Measurements from ENCODE around the gene DCST1. TPM values are rescaled to one million over a fixed set of nuclear protein-coding genes. Genes with fewer than 3 reads are reported as not detected.

The DCST1 gene
- total RNA-seq, 2 donors from 2014 or later = not detected

DNA sequence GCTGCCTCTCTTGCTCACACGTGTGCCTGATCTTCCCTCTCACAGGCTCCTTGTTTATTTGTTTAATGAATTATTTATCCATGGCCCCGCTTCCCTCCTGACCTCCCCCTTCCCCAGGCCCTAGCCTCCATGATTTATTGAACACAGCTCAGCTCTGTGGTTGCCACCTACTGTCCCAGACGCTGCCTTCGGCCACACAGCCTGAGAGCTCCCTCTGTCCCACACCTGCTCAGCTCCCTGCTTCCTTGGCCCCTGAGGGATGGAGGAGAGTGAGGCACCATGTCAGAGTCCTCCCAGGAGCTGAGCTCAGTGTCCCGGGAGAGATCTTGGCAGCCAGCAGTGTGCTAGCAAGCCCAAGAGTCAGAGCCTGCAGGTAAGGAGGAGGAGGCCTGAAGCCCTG, 41.9 kb downstream of the DCST1 start:
- Histone ChIP-seq H3K27ac (no peak overlapping the region), H3K9me3 (no peaks in the 10 kb centered on the region), H3K27me3 (peaks cover 0 to 13% of the 10 kb centered on the region in 2 donors), H3K4me1 (peaks cover 32% of the 10 kb centered on the region), H3K36me3 (replicated peaks in 1 of 2; ENCODE audit: insufficient read depth in 1 of 2, low read depth in 2 of 2) (no peaks in the 10 kb centered on the region), H3K4me3 (no peak overlapping the region)
- intact Hi-C loops (cut with DNase I) = no loop called here
- 44 to 49% methylated on average over 4 to 5 of the region's 5 CpGs for WGBS, 2 donors
- no peak for DNase-seq
- TF ChIP-seq POLR2A (IDR thresholded peaks at IDR 0.05) = no peak
- no peak for TF ChIP-seq CTCF (IDR thresholded peaks at IDR 0.05)
- no peak for ATAC-seq

DNA sequence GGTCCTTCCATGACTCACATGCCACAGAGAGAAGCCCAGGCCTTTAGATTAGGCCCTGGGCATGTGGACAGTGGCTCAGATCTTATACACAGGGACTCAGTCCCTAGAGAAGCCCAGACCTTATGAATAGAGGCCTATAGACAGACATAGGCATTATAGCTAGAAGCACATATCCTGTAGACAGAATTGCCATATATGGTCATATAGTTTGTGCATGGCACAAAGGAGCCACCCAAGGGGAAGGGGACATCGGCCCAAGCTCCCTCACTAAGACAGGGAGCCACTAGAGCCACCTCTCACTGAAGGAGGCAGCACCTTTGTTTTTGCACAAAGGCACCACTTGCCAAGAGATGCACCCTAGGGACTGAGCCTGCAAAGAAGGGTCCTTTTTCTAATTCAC, 42.7 kb downstream of the DCST1 start:
- no peak overlapping the region for H3K27ac ChIP-seq
- TF ChIP-seq POLR2A (IDR thresholded peaks at IDR 0.05) (no peak), CTCF (IDR thresholded peaks at IDR 0.05) (no peak)
- ATAC-seq (no peak), DNase-seq (no peak)
- H3K9me3 ChIP-seq = no peaks in the 10 kb centered on the region
- peaks cover 32% of the 10 kb centered on the region for H3K4me1 ChIP-seq
- intact Hi-C loops (cut with DNase I) = no loop called here
- WGBS, 2 donors = 70 to 90% methylated on average over 1 of the region's 1 CpG
- no peak overlapping the region for H3K4me3 ChIP-seq
- peaks cover 4 to 21% of the 10 kb centered on the region in 2 donors for H3K27me3 ChIP-seq
- H3K36me3 ChIP-seq (replicated peaks in 1 of 2; ENCODE audit: insufficient read depth in 1 of 2, low read depth in 2 of 2) = no peaks in the 10 kb centered on the region

GRCh38 chr1:155077346-155077745, 43.7 kb downstream of the DCST1 start:
- H3K4me3 ChIP-seq = no peak overlapping the region
- no peaks in the 10 kb centered on the region for H3K36me3 ChIP-seq (replicated peaks in 1 of 2; ENCODE audit: insufficient read depth in 1 of 2, low read depth in 2 of 2)
- H3K4me1 ChIP-seq = peaks cover 42% of the 10 kb centered on the region
- TF ChIP-seq POLR2A (IDR thresholded peaks at IDR 0.05) (no peak), CTCF (IDR thresholded peaks at IDR 0.05) (no peak)
- ATAC-seq (no peak), DNase-seq (no peak)
- peaks cover 4 to 31% of the 10 kb centered on the region in 2 donors for H3K27me3 ChIP-seq
- no peak overlapping the region for H3K27ac ChIP-seq
- H3K9me3 ChIP-seq = no peaks in the 10 kb centered on the region
- intact Hi-C loops (cut with DNase I) = no loop called here
- 72 to 87% methylated on average over 2 to 3 of the region's 3 CpGs for WGBS, 2 donors

DNA sequence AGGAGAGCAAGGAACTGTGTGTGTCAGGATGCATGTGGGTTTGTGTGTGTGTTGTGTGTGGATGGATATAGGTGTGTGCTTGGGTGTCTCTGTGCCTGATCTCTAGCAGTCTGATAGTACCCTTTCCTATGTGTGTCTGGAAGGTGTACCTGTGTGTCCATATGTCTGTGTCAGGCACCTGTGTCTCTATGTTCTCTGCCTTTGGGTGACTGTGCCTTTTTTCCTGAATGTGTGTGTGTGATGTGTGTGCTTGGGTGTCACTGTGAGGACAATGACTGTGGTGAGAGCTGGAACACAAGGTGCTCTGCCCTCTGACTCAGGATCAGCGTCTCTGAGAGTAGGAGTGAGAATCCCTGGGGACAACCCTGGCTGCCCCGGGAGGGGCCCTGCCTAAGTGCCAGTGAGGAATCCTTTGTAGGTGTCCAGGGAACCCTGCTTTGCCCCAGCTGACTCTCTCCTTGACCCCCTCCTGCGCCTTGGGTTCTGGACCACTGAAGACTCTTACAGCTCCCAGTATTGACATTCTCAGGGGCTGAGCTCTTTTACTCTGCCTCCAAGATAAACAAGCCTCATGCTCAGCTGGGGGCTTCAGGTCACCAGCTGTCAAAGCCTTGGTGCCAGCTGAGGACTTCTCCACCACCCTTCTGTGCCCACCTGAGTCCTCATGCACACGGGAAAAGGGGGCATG, 44.3 kb downstream of the DCST1 start:
- no peak for TF ChIP-seq CTCF (IDR thresholded peaks at IDR 0.05)
- no peak for TF ChIP-seq POLR2A (IDR thresholded peaks at IDR 0.05)
- Histone ChIP-seq H3K36me3 (replicated peaks in 1 of 2; ENCODE audit: insufficient read depth in 1 of 2, low read depth in 2 of 2) (no peaks in the 10 kb centered on the region), H3K27me3 (peaks cover 4 to 36% of the 10 kb centered on the region in 2 donors), H3K4me3 (no peak overlapping the region), H3K27ac (no peak overlapping the region), H3K9me3 (no peaks in the 10 kb centered on the region), H3K4me1 (peaks cover 45% of the 10 kb centered on the region)
- WGBS, 2 donors = 56 to 72% methylated on average over 3 to 4 of the region's 4 CpGs
- DNase-seq = no peak
- ATAC-seq = no peak
- intact Hi-C loops (cut with DNase I) = no loop called here

All from body of pancreas (tissue), 4 donors.